GM12801 (cell line): ENCODE data around the gene TTBK2.

Experiments used
- CTCF ChIP-seq: IDR thresholded peaks from one replicate; pipeline ENCODE4 v1.5.1; 2011; ENCODE audit warnings: control low read depth; ENCODE audit not compliant: insufficient read length; ENCODE audit errors: extremely low read depth

Gene TTBK2

GRCh38 chr15:42858999-42859789 is 61.4 kb downstream of the TTBK2 start:
- no peak for TF ChIP-seq CTCF

- no peak for TF ChIP-seq CTCF
Measured at GRCh38 chr15:42858540-42858939, 62.0 kb downstream of the TTBK2 start.

GRCh38 chr15:42854576-42854975 is 66.0 kb downstream of the TTBK2 start:
- TF ChIP-seq CTCF = no peak

GRCh38 chr15:42849836-42850235 is 70.7 kb downstream of the TTBK2 start:
- TF ChIP-seq CTCF = no peak

GRCh38 chr15:42848846-42849245 is 71.7 kb downstream of the TTBK2 start:
- no peak for TF ChIP-seq CTCF

GRCh38 chr15:42846647-42847046 is 73.9 kb downstream of the TTBK2 start:
- no peak for TF ChIP-seq CTCF

GRCh38 chr15:42845581-42845980 is 75.0 kb downstream of the TTBK2 start:
- no peak for TF ChIP-seq CTCF
